HCT116 (cell line): ENCODE measurements around the gene CRMP1. TPM values are rescaled to one million over a fixed set of nuclear protein-coding genes. Genes with fewer than 3 reads are reported as not detected.

ENCODE experiments used
- ATAC-seq: fragments of 200-7000 bp; cut with Tn5 transposase; 2 replicates; pipeline ENCODE4 v1.9.1; 2020; ENCODE audit warnings: mild to moderate bottlenecking, moderate library complexity
- BruUV-seq: library from RNA; stranded (reverse); fragments of 400-500 nt; replicated peaks from 2 replicates; lab custom pipeline; 2021; lab: Mats Ljungman, UMichigan
- CTCF ChIA-PET: fragments of 300-600 bp; sonication (Branson Sonifier 250); formaldehyde crosslinking; loops from one replicate; lab custom pipeline; 2021; ENCODE audit warnings: antibody characterized with exemption; lab: Charles Lee
- POLR2A ChIA-PET: fragments of 300-600, 350-600 bp; sonication (Branson Sonifier 250); formaldehyde crosslinking; loops from one replicate; lab custom pipeline; 2021; ENCODE audit warnings: antibody characterized with exemption; lab: Charles Lee
- RAD21 ChIA-PET, 2 experiments: fragments of 300-600 bp; sonication (Branson Sonifier 250); formaldehyde crosslinking; loops; one replicate each; lab custom pipeline; 2023; ENCODE audit warnings: low total read pairs in 2 of 2; ENCODE audit not compliant: uncharacterized antibody in 2 of 2, unreplicated experiment in 2 of 2, low non-redundant PET in 1 of 2; lab: Charles Lee
- DNase-seq: peaks from one replicate; pipeline ENCODE4 v3.0.0-alpha.2; 2010; ENCODE audit warnings: low read depth, low spot score
- H2AFZ ChIP-seq: fragments of 200-600 bp; shearing (Covaris generic), sonication (generic); 2 replicates; pipeline ENCODE4 v1.6.1; 2017; ENCODE audit warnings: low read depth, mixed run types, mixed read lengths, antibody characterized with exemption, low read length; ENCODE audit not compliant: poor library complexity, severe bottlenecking
- H3K27ac ChIP-seq: 2 replicates; pipeline ENCODE4 v1.5.1; 2012; ENCODE audit warnings: low read depth, low read length
- H3K27me3 ChIP-seq: fragments of 200-600 bp; sonication (generic); 2 replicates; pipeline ENCODE4 v1.6.1; 2016; ENCODE audit warnings: mixed run types, low read length, mixed read lengths; ENCODE audit not compliant: insufficient read depth
- H3K36me3 ChIP-seq, 2 experiments: fragments of 200-500 bp in 1 of 2; fragments of 200-600 bp in 1 of 2; sonication (Bioruptor generic) in 1 of 2; sonication (generic) in 1 of 2; 2 replicates each; pipeline versions ENCODE4 v1.5.1 to v1.6.1; 2014 to 2016; ENCODE audit warnings: low read length in 2 of 2, inconsistent platforms in 1 of 2, mixed read lengths in 1 of 2, mixed run types in 1 of 2; ENCODE audit not compliant: insufficient read depth in 2 of 2, control insufficient read depth in 1 of 2
- H3K4me1 ChIP-seq, 2 experiments: fragments of 200-600 bp in 1 of 2; sonication (generic) in 1 of 2; 2 replicates each; pipeline versions ENCODE4 v1.5.1 to v1.6.1; 2012 to 2017; ENCODE audit warnings: low read length in 2 of 2, inconsistent platforms in 1 of 2, mild to moderate bottlenecking in 1 of 2, mixed read lengths in 1 of 2, mixed run types in 1 of 2, moderate library complexity in 1 of 2; ENCODE audit not compliant: insufficient read depth in 2 of 2, control insufficient read depth in 1 of 2
- H3K4me2 ChIP-seq: fragments of 200-600 bp; sonication (generic); 2 replicates; pipeline ENCODE4 v1.6.1; 2017; ENCODE audit warnings: mixed run types, low read length, mixed read lengths
- H3K4me3 ChIP-seq, 2 experiments: fragments of 200-600 bp in 1 of 2; sonication (generic) in 1 of 2; replicated peaks in 1 of 2; 2 replicates each; pipeline ENCODE4 v1.5.1; 2011 to 2016; ENCODE audit warnings: low read length in 2 of 2, control low read depth in 1 of 2, low read depth in 1 of 2, mild to moderate bottlenecking in 1 of 2, mixed read lengths in 1 of 2, mixed run types in 1 of 2
- H3K79me2 ChIP-seq: fragments of 200-600 bp; sonication (generic); 2 replicates; pipeline ENCODE4 v1.6.1; 2017; ENCODE audit warnings: mild to moderate bottlenecking, mixed run types, low read length, moderate library complexity, mixed read lengths; ENCODE audit not compliant: insufficient read depth
- H3K9ac ChIP-seq: fragments of 200-600 bp; sonication (generic); 2 replicates; pipeline ENCODE4 v1.6.1; 2016; ENCODE audit warnings: low read length, mixed read lengths
- H3K9me2 ChIP-seq: fragments of 200-600 bp; sonication (generic), shearing (Covaris generic); 2 replicates; pipeline ENCODE4 v1.6.1; 2017; ENCODE audit warnings: mixed run types, mild to moderate bottlenecking, moderate library complexity; ENCODE audit not compliant: insufficient read depth
- H3K9me3 ChIP-seq, 2 experiments: fragments of 200-500 bp in 1 of 2; fragments of 200-600 bp in 1 of 2; sonication (Bioruptor generic) in 1 of 2; sonication (generic) in 1 of 2; 2 replicates each; pipeline ENCODE4 v1.6.1; 2014 to 2017; ENCODE audit warnings: low read length in 2 of 2, mixed read lengths in 2 of 2, inconsistent platforms in 1 of 2, low read depth in 1 of 2, mild to moderate bottlenecking in 1 of 2, mixed run types in 1 of 2, moderate library complexity in 1 of 2; ENCODE audit not compliant: control insufficient read depth in 1 of 2, insufficient read depth in 1 of 2
- H4K20me1 ChIP-seq: fragments of 200-600 bp; sonication (generic), shearing (Covaris generic); 2 replicates; pipeline ENCODE4 v1.6.1; 2017; ENCODE audit warnings: mixed run types, mild to moderate bottlenecking, moderate library complexity; ENCODE audit not compliant: insufficient read depth
- ATF3 ChIP-seq: IDR thresholded peaks from 2 replicates; pipeline ENCODE4 v1.6.1; 2012
- CBX3 ChIP-seq: IDR thresholded peaks from 2 replicates; pipeline ENCODE4 v1.6.1; 2012; ENCODE audit warnings: low read depth
- CEBPB ChIP-seq: IDR thresholded peaks from 2 replicates; pipeline ENCODE4 v1.6.1; 2012; ENCODE audit warnings: low read depth
- CTCF ChIP-seq, 3 experiments: fragments of 200-600 bp in 1 of 3; sonication (generic) in 1 of 3; IDR thresholded peaks in 2 of 3; conservative IDR thresholded peaks in 1 of 3; 2 replicates each; pipeline ENCODE4 v1.5.1; 2012 to 2017; ENCODE audit warnings: low read depth in 2 of 3, low read length in 2 of 3, antibody characterized with exemption in 1 of 3, borderline replicate concordance in 1 of 3, control low read depth in 1 of 3, mild to moderate bottlenecking in 1 of 3, mixed read lengths in 1 of 3, mixed run types in 1 of 3, moderate library complexity in 1 of 3; ENCODE audit not compliant: insufficient read depth in 1 of 3
- EGR1 ChIP-seq: IDR thresholded peaks from 2 replicates; pipeline ENCODE4 v1.6.1; 2012; ENCODE audit warnings: low read depth
- ELF1 ChIP-seq: IDR thresholded peaks from 2 replicates; pipeline ENCODE4 v1.6.1; 2012; ENCODE audit warnings: low read depth, borderline replicate concordance
- EZH2phosphoT487 ChIP-seq: fragments of 200-600 bp; IDR thresholded peaks from 2 replicates; pipeline ENCODE4 v1.6.1; 2018; ENCODE audit warnings: antibody characterized with exemption, borderline replicate concordance
- FOSL1 ChIP-seq: IDR thresholded peaks from 2 replicates; pipeline ENCODE4 v1.6.1; 2012; ENCODE audit warnings: low read depth
- POLR2A ChIP-seq: IDR thresholded peaks from 2 replicates; pipeline ENCODE4 v1.7.0; 2011; ENCODE audit warnings: borderline replicate concordance; ENCODE audit not compliant: insufficient read depth, insufficient read length; ENCODE audit errors: extremely low read depth
- SIN3A ChIP-seq: IDR thresholded peaks from 2 replicates; pipeline ENCODE4 v1.6.1; 2012; ENCODE audit warnings: low read depth
- SRF ChIP-seq: IDR thresholded peaks from 2 replicates; pipeline ENCODE4 v1.6.1; 2012; ENCODE audit warnings: low read depth
- TCF7L2 ChIP-seq: IDR thresholded peaks from 2 replicates; pipeline ENCODE4 v1.7.0; 2011; ENCODE audit warnings: borderline replicate concordance, inconsistent platforms; ENCODE audit not compliant: insufficient read depth, insufficient read length; ENCODE audit errors: extremely low read depth
- YY1 ChIP-seq: IDR thresholded peaks from 2 replicates; pipeline ENCODE4 v1.6.1; 2011; ENCODE audit warnings: low read length, low read depth, moderate library complexity, mild to moderate bottlenecking; ENCODE audit not compliant: insufficient replicate concordance; ENCODE audit errors: extremely low read depth
- ZBTB33 ChIP-seq: IDR thresholded peaks from 2 replicates; pipeline ENCODE4 v1.6.1; 2011; ENCODE audit warnings: mild to moderate bottlenecking, low read length, moderate library complexity; ENCODE audit not compliant: insufficient replicate concordance; ENCODE audit errors: extremely low read depth
- ZFX ChIP-seq: fragments of 450-650 bp; IDR thresholded peaks from 2 replicates; pipeline ENCODE4 v1.6.1; 2017
- ZNF274 ChIP-seq: fragments of 200-500 bp; sonication (Bioruptor generic); IDR thresholded peaks from 2 replicates; pipeline ENCODE4 v1.6.1; 2014; ENCODE audit warnings: mild to moderate bottlenecking, low read depth, low read length, inconsistent platforms
- intact Hi-C: fragments of 100-400 bp; cut with micrococcal nuclease; formaldehyde crosslinking; loops from 2 replicates; pipeline ENCODE4 v1.10.0; 2022
- total RNA-seq: library from RNA; stranded (reverse); gene quantifications from one replicate; pipeline ENCODE4 v1.2.1, GENCODE V29; 2021; ENCODE audit not compliant: unreplicated experiment

The CRMP1 gene
- total RNA-seq, 1 experiment from 2014 or later: not detected

GRCh38 chr4:5883916-5884315 is 9.0 kb downstream of the CRMP1 start:
- ATAC-seq (no peak), DNase-seq (no peak)
- Histone ChIP-seq H3K4me2 (no peak overlapping the region), H3K4me3 (no peak overlapping the region), H3K9me2 (no peaks in the 10 kb centered on the region), H3K36me3 (no peaks in the 10 kb centered on the region), H3K79me2 (no peaks in the 10 kb centered on the region)
- RAD21 ChIA-PET: no interaction called here
- POLR2A ChIA-PET: no interaction called here
- intact Hi-C loops: no loop called here
- no TSS peak for BruUV-seq
- TF ChIP-seq CEBPB (no peak), ZBTB33 (no peak), ZNF274 (no peak), SRF (no peak), TCF7L2 (no peak), ZFX (no peak), EZH2phosphoT487 (no peak), YY1 (no peak), SIN3A (no peak), CBX3 (no peak), POLR2A (no peak), EGR1 (no peak), ATF3 (no peak), CTCF (IDR thresholded peaks at IDR 0.05 in 2 of 3, conservative IDR thresholded peaks at IDR 0.05 in 1 of 3; ENCODE audit: borderline replicate concordance in 1 of 3, insufficient read depth in 1 of 3, low read depth in 2 of 3, low read length in 2 of 3) (no peak), FOSL1 (no peak), ELF1 (no peak)
- TF ChIP-seq, all 23 proteins: peak for 0
- Histone ChIP-seq H3K27ac (no peak overlapping the region), H3K4me1 (no peaks in the 10 kb centered on the region), H3K9ac (no peak overlapping the region), H2AFZ (no peak overlapping the region), H4K20me1 (no peaks in the 10 kb centered on the region), H3K9me3 (no peaks in the 10 kb centered on the region), H3K27me3 (peaks cover 40% of the 10 kb centered on the region; the same call in 1 of the 2 replicates)
- CTCF ChIA-PET: no interaction called here
